GM19452 (cell line): ENCODE data around the gene CTDSP2.
"Not testable (repeated sequence)": the region's sequence is repeated elsewhere in the genome, so short reads cannot be mapped to it uniquely, and the experiment has no call there.

Experiments
- ATAC-seq: cut with Tn5 transposase; IDR thresholded peaks from one replicate; pipeline ENCODE4 v1.9.1; 2021; ENCODE audit not compliant: unreplicated experiment

CTDSP2 gene

DNA sequence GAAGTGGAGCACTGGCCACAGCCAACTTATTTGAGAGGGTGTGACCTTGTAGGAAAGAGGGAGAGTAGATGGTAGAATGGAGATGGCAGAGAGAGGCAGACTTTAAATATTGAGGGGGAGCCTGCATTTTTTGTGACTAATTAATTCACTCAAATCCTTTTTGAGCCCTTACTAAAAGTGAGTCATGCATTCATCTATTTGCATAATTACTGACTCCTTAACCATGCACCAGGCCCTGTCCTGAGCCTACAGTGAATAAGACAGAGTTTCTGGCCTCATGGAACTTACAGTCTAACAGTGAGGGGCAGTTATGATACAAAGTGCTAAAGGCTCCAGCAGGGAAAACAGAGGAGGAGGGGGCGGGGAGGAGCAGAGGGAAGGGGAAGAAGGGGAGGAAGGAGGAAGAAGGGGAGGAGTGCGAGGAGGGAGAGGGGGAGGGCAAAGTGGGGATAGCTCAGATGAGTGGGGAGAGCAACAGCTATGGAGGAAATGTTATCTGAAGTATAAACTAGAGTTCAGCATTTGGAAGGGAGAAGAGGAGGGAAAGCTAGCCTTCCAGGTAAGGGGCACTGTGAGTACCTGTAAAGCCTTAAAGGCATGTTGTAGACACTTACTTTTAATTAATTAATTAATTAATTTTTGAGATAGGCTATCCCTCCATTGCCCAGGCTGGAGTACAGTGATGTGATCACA, 7.5 kb upstream of the CTDSP2 start:
- ATAC-seq = no peak

GRCh38 chr12:57852620-57853500, 6.3 kb upstream of the CTDSP2 start:
- no peak for ATAC-seq

DNA sequence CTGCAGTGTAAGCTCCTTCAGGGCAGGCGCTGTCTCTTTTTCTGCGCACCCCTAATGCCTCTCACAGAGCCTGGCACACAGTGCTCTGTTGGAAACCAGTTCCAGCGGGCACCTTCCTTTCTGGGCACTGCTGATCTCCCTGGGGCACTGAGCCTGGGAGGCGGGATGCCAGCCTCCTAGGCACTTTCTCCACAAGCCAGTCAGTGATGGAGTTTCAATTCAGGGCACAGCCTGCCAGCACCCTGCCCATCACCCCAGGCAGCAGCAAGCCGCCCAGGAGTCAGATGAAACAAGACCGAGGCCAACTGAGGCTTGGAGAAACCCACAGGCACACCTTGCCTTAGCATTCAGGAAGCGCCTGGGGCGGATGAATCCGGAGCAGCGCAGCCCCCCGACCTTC, 5.7 kb upstream of the CTDSP2 start:
- no peak for ATAC-seq

DNA sequence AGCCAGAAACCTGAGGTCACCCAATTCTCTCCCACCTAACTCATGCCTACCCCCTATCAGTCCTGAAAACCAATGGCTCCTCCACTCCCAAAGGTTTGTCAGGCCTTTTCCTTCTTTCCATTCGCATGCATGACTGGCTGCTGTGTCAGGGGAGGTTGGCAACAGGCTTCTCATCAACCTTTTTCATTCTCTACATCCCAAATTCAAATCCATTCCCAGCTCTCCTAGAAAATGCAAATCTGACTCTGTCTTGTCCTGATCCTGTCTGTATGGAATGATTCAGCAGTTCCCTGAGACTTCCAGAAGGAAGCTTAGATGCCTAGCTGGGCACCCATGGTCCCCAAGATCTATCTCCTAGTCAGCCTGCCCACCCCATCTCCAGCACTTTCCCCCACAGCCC, 5.0 kb upstream of the CTDSP2 start:
- no peak for ATAC-seq

DNA sequence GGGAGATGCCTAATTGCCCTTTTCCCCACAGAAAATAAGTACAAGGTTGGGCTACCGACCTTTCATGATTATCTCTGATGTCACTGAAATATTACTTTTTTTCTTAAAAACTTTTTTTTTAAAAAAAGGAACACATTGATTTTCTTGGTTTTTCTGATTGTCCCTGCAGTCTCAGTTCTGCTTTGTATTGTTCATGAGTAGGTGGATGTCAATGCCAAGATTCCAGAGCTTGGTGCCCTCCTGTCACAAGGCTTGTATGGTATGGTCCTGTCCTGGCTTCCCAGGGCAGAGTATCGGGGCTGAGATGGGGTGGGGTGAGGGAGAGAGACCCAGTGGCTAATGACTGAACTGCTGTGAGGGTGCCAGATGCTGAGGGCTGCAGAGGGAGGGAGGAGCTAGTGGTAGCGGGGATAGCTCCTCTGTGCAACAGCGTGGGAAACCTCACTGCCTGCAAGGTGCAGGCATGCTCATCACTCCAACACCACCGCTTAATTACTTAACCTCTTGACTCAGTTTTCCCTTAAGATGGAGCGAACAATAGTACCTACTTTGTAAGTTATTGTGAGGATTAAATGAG, 4.4 kb upstream of the CTDSP2 start:
- ATAC-seq = no peak

GRCh38 chr12:57849447-57849846, 2.9 kb upstream of the CTDSP2 start:
- ATAC-seq = not testable (repeated sequence)

DNA sequence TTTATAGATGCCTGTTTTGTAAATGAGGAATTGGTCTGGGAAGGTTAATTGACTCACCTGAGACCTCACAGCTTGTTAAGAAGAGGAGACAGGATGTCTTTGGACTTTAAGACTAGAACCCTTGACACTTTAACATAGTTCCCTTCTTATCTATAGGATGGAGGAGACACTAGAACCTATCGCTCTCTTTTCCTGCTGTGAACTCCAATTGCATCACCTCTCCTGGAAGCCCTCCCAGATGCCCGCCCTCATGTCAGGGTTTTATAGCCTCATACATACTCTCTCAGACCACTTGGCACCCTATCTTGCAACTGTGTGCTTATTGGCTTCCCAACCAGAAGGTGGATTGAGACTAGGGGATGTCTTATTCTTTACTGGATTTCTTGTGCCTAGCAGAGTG, 2.5 kb upstream of the CTDSP2 start:
- ATAC-seq = no peak

- ATAC-seq = no peak
Observed at GRCh38 chr12:57848208-57848607, 1.7 kb upstream of the CTDSP2 start.

- ATAC-seq = peak; percentile 6
Observed at GRCh38 chr12:57846285-57846576, 298 bp downstream of the CTDSP2 start.

- ATAC-seq = peak; percentile 32
Observed at GRCh38 chr12:57845478-57846284, 848 bp downstream of the CTDSP2 start.

DNA sequence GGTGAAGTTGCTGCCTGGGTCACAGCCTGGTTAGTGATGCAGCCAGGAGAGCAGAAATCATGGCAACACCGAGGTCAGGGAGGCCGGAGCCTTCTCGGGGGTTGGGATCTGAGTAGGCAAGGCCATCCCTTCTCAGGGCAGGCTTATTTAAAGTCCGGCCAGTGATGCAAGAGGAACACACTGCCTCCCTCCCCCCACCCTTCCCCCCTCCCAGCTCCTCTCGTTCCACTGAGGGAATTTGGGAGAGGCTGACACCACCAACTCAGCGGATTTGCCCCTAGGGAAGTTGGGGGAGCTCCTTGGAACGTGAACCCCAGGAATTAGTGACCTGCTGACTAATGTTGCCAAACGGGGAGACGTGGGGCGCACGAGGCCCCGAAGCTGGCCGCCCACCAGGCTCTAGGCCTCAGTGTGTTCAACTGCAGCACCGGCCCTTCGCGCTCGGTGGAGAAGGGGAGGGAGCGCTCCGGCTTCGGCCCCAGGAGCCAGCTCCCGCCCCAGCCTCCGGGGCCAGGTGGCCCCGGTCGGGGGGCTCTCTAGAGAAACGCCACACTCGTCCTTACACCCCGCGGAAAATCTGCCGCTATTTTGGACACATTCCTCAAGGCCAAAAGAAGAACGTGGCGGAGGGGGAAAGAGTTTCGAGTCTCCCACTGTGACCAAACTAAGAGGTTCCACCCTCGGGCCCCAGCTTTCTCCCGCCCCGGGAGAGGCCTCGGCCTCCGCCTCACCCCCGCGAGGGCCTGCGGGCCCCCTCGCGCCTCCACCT, 1.6 kb downstream of the CTDSP2 start:
- peak; percentile 25 for ATAC-seq

DNA sequence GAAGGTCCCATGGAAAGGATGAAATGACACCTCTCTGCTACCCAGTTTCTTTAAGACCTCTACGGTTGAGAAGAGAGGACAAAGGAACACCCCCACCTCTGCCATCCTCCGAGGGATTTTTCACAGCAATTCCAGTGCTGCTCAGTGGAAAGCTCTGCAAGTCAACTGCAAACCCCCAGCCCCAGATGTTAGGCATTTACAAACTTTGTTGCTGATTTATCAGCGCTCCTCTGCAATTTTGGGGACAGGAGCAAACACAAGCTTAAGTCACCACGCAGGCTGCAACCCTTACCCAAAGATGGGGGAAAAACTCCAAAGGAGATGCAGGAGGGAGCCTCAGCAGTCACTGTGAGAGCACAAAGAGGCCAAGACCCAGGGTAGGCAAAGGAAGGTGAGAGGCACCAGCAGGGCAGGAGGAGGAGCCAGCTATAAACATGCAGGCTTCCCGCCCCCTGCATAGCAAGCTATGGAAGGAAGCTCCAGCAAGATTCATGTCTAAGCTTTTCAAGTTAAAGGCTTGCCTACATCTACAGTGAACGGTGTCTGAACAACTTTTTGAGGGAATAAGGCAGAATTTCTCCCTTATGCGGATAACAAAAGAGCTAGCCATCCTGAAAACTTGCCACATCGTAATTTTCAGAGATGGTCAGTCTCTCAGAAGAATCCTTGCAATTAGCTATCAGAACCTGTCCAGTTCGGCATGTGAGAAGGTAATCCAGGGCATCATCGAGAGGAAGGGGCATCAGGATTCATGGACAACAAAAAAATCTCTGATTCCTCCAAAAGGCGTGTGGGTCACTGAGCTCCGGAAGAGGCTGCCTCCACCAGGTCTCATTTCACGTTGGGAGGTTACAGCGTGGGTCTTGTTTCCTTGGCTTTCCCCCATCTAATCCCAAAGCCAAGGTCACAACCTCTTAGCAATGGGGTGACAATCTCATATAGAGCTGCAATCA, 3.9 kb downstream of the CTDSP2 start:
- ATAC-seq = no peak

DNA sequence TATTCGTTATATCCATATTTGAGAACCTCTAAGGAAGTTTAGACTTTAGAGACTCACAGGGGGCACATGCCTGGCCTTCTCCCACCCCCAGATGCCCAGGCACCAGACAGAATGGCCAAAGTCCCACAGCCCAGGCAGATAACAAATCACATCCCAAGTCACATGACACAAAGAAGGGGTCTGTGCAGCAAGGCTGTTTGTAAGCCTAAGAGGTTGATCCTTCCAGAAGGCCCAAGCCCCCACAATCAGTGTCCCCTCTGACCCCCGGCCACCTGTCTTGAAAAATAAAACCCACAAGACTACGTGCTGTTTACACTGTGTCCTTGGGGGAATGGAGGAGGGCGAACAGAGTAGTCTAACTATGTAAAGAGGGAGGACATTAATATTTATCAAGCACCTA, 5.1 kb downstream of the CTDSP2 start:
- no peak for ATAC-seq

DNA sequence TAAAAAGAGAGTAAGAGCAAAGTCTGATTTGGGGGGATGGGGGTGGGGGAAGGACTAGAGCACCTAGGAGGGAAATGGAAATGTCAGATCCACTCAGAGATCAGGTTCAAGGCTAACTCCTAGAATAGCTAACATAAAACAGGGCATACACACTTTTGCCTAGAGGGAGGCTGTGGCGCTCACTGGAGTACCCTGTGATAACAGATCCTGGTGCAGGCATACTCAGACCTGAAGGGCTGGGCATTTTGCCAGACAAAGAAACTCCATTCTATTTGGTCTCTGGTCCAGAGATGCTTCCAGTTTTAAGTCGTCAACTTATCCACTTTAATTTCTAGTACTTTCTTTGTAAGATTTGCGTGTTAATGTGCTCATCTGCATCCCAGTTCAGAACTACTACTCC, 5.8 kb downstream of the CTDSP2 start:
- ATAC-seq = no peak

DNA sequence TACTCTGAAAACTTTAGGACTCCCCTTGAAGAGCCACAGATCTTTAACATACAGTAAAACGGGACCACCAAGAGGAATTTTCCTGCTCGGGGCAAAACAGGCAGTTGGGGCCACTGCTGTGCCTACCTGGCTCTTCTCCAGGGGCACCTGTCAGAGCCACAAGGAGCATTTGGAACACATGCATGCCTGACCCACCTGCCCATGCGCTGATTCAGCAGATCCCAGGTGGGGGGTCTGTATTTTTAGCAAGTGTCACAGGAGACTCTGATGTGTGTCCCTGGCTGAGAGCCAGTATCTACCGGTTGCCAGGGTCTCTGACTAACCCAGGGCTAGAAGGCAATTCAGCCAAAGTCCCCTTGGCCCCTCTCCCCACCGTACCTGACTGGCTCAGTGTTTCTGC, 6.5 kb downstream of the CTDSP2 start:
- no peak for ATAC-seq

- no peak for ATAC-seq
Observed at GRCh38 chr12:57838594-57839302, 7.8 kb downstream of the CTDSP2 start.

GRCh38 chr12:57837864-57838562, 8.5 kb downstream of the CTDSP2 start:
- no peak for ATAC-seq
